SK-N-SH (cell line): ENCODE measurements around the gene SP2. TPM values are rescaled to one million over a fixed set of nuclear protein-coding genes. Genes with fewer than 3 reads are reported as not detected.

ENCODE experiments used
- CTCF ChIA-PET: fragments of 300-600, 350-600 bp; formaldehyde crosslinking; extraction: SDS; loops from one replicate; lab custom pipeline; 2021; lab: Yijun Ruan, JAX
- POLR2A ChIA-PET: fragments of 350-600 bp; sonication (Branson Sonifier 250); formaldehyde crosslinking; extraction: SDS; loops from one replicate; lab custom pipeline; 2020; ENCODE audit warnings: antibody characterized with exemption, inconsistent platforms; lab: Yijun Ruan, JAX
- DNase-seq: peaks from one replicate; pipeline ENCODE4 v3.0.0; 2012
- H2AFZ ChIP-seq: fragments of 200-600 bp; sonication (generic); 2 replicates; pipeline ENCODE4 v1.8.1; 2016; ENCODE audit warnings: antibody characterized with exemption, mild to moderate bottlenecking, low read depth
- H3F3A ChIP-seq: fragments of 200-600 bp; sonication (generic); replicated peaks from 2 replicates; pipeline ENCODE3; 2016; ENCODE audit warnings: antibody characterized with exemption, mild to moderate bottlenecking; ENCODE audit not compliant: insufficient read depth
- H3K27ac ChIP-seq, 2 experiments: fragments of 200-500 bp in 1 of 2; fragments of 200-600 bp in 1 of 2; sonication (Bioruptor generic) in 1 of 2; sonication (generic), shearing (Covaris generic) in 1 of 2; 2 replicates each; pipeline versions ENCODE4 v1.5.1 to v1.6.1; 2014 to 2016; ENCODE audit warnings: low read depth in 2 of 2, inconsistent platforms in 1 of 2, low read length in 1 of 2, mild to moderate bottlenecking in 1 of 2, mixed read lengths in 1 of 2
- H3K27me3 ChIP-seq: fragments of 200-600 bp; sonication (generic), shearing (Covaris generic); 2 replicates; pipeline ENCODE4 v1.6.1; 2016; ENCODE audit warnings: mixed run types; ENCODE audit not compliant: insufficient read depth
- H3K36me3 ChIP-seq, 2 experiments: fragments of 200-500 bp in 1 of 2; fragments of 200-600 bp in 1 of 2; sonication (Bioruptor generic) in 1 of 2; sonication (generic) in 1 of 2; replicated peaks in 1 of 2; 2 replicates each; pipeline versions ENCODE3 to v1.5.1; 2014 to 2016; ENCODE audit warnings: low read length in 1 of 2, mild to moderate bottlenecking in 1 of 2; ENCODE audit not compliant: insufficient read depth in 2 of 2, control insufficient read depth in 1 of 2
- H3K4me1 ChIP-seq, 2 experiments: fragments of 200-500 bp in 1 of 2; fragments of 200-600 bp in 1 of 2; sonication (Bioruptor generic) in 1 of 2; sonication (generic), shearing (Covaris generic) in 1 of 2; 2 replicates each; pipeline versions ENCODE4 v1.5.1 to v1.6.1; 2014 to 2016; ENCODE audit warnings: low read depth in 1 of 2, low read length in 1 of 2, mixed run types in 1 of 2; ENCODE audit not compliant: insufficient read depth in 2 of 2, control insufficient read depth in 1 of 2
- H3K4me2 ChIP-seq: fragments of 200-600 bp; sonication (generic), shearing (Covaris generic); 2 replicates; pipeline ENCODE4 v1.6.1; 2017; ENCODE audit warnings: mixed run types
- H3K4me3 ChIP-seq, 2 experiments: fragments of 200-500 bp in 1 of 2; fragments of 200-600 bp in 1 of 2; sonication (Bioruptor generic) in 1 of 2; sonication (generic), shearing (Covaris generic) in 1 of 2; 2 replicates each; pipeline versions ENCODE4 v1.5.1 to v1.8.1; 2014 to 2016; ENCODE audit warnings: low read depth in 2 of 2, inconsistent platforms in 1 of 2, low read length in 1 of 2, mild to moderate bottlenecking in 1 of 2, mixed read lengths in 1 of 2, moderate library complexity in 1 of 2
- H3K79me2 ChIP-seq: fragments of 200-600 bp; sonication (generic); 2 replicates; pipeline ENCODE4 v1.8.1; 2017; ENCODE audit warnings: mild to moderate bottlenecking; ENCODE audit not compliant: insufficient read depth
- H3K9ac ChIP-seq: fragments of 200-600 bp; sonication (generic); 2 replicates; pipeline ENCODE4 v1.6.1; 2017; ENCODE audit warnings: mixed run types
- H3K9me2 ChIP-seq: fragments of 200-600 bp; sonication (generic); 2 replicates; pipeline ENCODE4 v1.6.1; 2017; ENCODE audit warnings: mixed run types
- H3K9me3 ChIP-seq: fragments of 200-600 bp; sonication (generic); 2 replicates; pipeline ENCODE4 v1.6.1; 2017; ENCODE audit warnings: mixed run types, mild to moderate bottlenecking, moderate library complexity
- H4K20me1 ChIP-seq: fragments of 200-600 bp; sonication (generic); 2 replicates; pipeline ENCODE4 v1.6.1; 2017; ENCODE audit warnings: mild to moderate bottlenecking, mixed run types; ENCODE audit not compliant: insufficient read depth
- CTCF ChIP-seq: fragments of 200-600 bp; sonication (generic); IDR thresholded peaks from 2 replicates; pipeline ENCODE4 v1.6.1; 2017; ENCODE audit warnings: antibody characterized with exemption, mild to moderate bottlenecking, moderate library complexity
- ELF1 ChIP-seq: IDR thresholded peaks from 2 replicates; pipeline ENCODE4 v1.4.0; 2012
- EP300 ChIP-seq, 2 experiments: IDR thresholded peaks; 2 replicates each; pipeline versions ENCODE4 v1.4.0 to v1.6.1; 2012; ENCODE audit warnings: borderline replicate concordance in 1 of 2, low read depth in 1 of 2, low read length in 1 of 2
- EZH2phosphoT487 ChIP-seq: fragments of 200-600 bp; sonication (generic); IDR thresholded peaks from 2 replicates; pipeline ENCODE4 v1.6.1; 2017; ENCODE audit warnings: low read depth, mixed run types, mild to moderate bottlenecking, antibody characterized with exemption, moderate library complexity, borderline replicate concordance
- FOSL2 ChIP-seq: IDR thresholded peaks from 2 replicates; pipeline ENCODE4 v1.4.0; 2012; ENCODE audit warnings: low read depth, mild to moderate bottlenecking, moderate library complexity, borderline replicate concordance
- FOXJ3 ChIP-seq: sonication (generic); formaldehyde crosslinking; IDR thresholded peaks from 2 replicates; pipeline ENCODE4 v1.5.1; 2020; ENCODE audit warnings: mild to moderate bottlenecking, missing genetic modification reagents
- FOXM1 ChIP-seq: IDR thresholded peaks from 2 replicates; pipeline ENCODE4 v1.4.0; 2012; ENCODE audit warnings: low read depth, mild to moderate bottlenecking
- GABPA ChIP-seq: IDR thresholded peaks from 2 replicates; pipeline ENCODE4 v1.4.0; 2012; ENCODE audit warnings: low read depth, mild to moderate bottlenecking
- GATA2 ChIP-seq: sonication (generic); formaldehyde crosslinking; IDR thresholded peaks from 2 replicates; pipeline ENCODE4 v1.5.0; 2020; ENCODE audit warnings: mild to moderate bottlenecking, missing genetic modification reagents
- IRF3 ChIP-seq: fragments of 150-350 bp; IDR thresholded peaks from 2 replicates; pipeline ENCODE4 v1.6.1; 2016; ENCODE audit warnings: mild to moderate bottlenecking, low read depth, low read length
- JUND ChIP-seq: IDR thresholded peaks from 2 replicates; pipeline ENCODE4 v1.4.0; 2012
- MAX ChIP-seq: IDR thresholded peaks from 2 replicates; pipeline ENCODE4 v1.4.0; 2012; ENCODE audit warnings: low read depth
- MEF2A ChIP-seq: IDR thresholded peaks from 2 replicates; pipeline ENCODE4 v1.4.0; 2012; ENCODE audit warnings: low read depth, borderline replicate concordance
- MXI1 ChIP-seq: IDR thresholded peaks from 2 replicates; pipeline ENCODE4 v1.6.1; 2012; ENCODE audit warnings: mild to moderate bottlenecking, low read depth, low read length, improper control_type of control experiment
- NRF1 ChIP-seq: IDR thresholded peaks from 2 replicates; pipeline ENCODE4 v1.6.1; 2012; ENCODE audit warnings: low read depth, mild to moderate bottlenecking, low read length
- PBX3 ChIP-seq: IDR thresholded peaks from 2 replicates; pipeline ENCODE4; 2012
- POLR2AphosphoS5 ChIP-seq: IDR thresholded peaks from 2 replicates; pipeline ENCODE4 v1.6.1; 2012; ENCODE audit warnings: low read depth, low read length
- RAD21 ChIP-seq: IDR thresholded peaks from 2 replicates; pipeline ENCODE4 v1.6.1; 2012; ENCODE audit warnings: mild to moderate bottlenecking, low read length
- RCOR1 ChIP-seq: fragments of 150-350 bp; IDR thresholded peaks from 2 replicates; pipeline ENCODE4 v1.6.1; 2017; ENCODE audit warnings: antibody characterized with exemption, low read length
- RFX5 ChIP-seq: IDR thresholded peaks from 2 replicates; pipeline ENCODE4 v1.6.1; 2012; ENCODE audit warnings: mild to moderate bottlenecking, improper control_type of control experiment, low read length
- RXRA ChIP-seq: IDR thresholded peaks from 2 replicates; pipeline ENCODE4 v1.4.0; 2012; ENCODE audit warnings: low read depth, mild to moderate bottlenecking, borderline replicate concordance
- SIN3A ChIP-seq: IDR thresholded peaks from 2 replicates; pipeline ENCODE4 v1.6.1; 2012; ENCODE audit warnings: low read depth, mild to moderate bottlenecking, low read length, moderate library complexity, borderline replicate concordance
- SMC3 ChIP-seq: IDR thresholded peaks from 2 replicates; pipeline ENCODE4 v1.6.1; 2012; ENCODE audit warnings: low read depth, low read length, improper control_type of control experiment
- TEAD4 ChIP-seq: IDR thresholded peaks from 2 replicates; pipeline ENCODE4 v1.4.0; 2012; ENCODE audit warnings: mild to moderate bottlenecking, borderline replicate concordance; ENCODE audit not compliant: insufficient read depth
- USF1 ChIP-seq: IDR thresholded peaks from 2 replicates; pipeline ENCODE4 v1.4.0; 2012; ENCODE audit warnings: low read depth, borderline replicate concordance
- USF2 ChIP-seq: fragments of 150-350 bp; IDR thresholded peaks from 2 replicates; pipeline ENCODE4 v1.6.1; 2017; ENCODE audit warnings: antibody characterized with exemption, low read length, low read depth, borderline replicate concordance
- YY1 ChIP-seq: IDR thresholded peaks from 2 replicates; pipeline ENCODE4 v1.4.0; 2012; ENCODE audit warnings: low read depth, mild to moderate bottlenecking
- WGBS: methylation state at CpG from one replicate; pipeline ENCODE4 v1.1.6; 2017; ENCODE audit warnings: low lambda C conversion rate; 5-methylcytosine and 5-hydroxymethylcytosine counted together
- polyA plus RNA-seq, 3 experiments: library from polyadenylated mRNA; depleted of rRNA; stranded (reverse); fragments of >200 nt; gene quantifications; 2 replicates each; pipeline ENCODE4 v1.2.3, GENCODE V29; 2012

The SP2 gene
- polyA plus RNA-seq, 1 of the 3 experiments (the other 2 are of a cell fraction) = 16.7 TPM

GRCh38 chr17:47946929-47947397 is 50.9 kb downstream of the SP2 start:
- Histone ChIP-seq H3K79me2 (peaks cover 11% of the 10 kb centered on the region; the same call in 1 of the 2 replicates), H2AFZ (no peak overlapping the region), H3K4me2 (no peak overlapping the region), H3K9me2 (no peaks in the 10 kb centered on the region), H3K36me3 (peaks cover 3 to 34% of the 10 kb centered on the region in 2 experiments), H3K27ac (peak overlapping the region in 1 of 2 experiments; percentile 7; a peak in 1 of 4 replicates), H3F3A (peaks cover 14% of the 10 kb centered on the region), H3K4me3 (no peak overlapping the region; a peak in 1 of 4 replicates), H3K4me1 (peaks cover 11 to 16% of the 10 kb centered on the region in 2 experiments), H3K9ac (no peak overlapping the region), H4K20me1 (no peaks in the 10 kb centered on the region), H3K9me3 (no peaks in the 10 kb centered on the region), H3K27me3 (no peaks in the 10 kb centered on the region)
- POLR2A ChIA-PET = interaction anchor here (0.5 to 1.8 kb wide), 2 partner anchors 9 to 24 kb away, joined by 3 to 8 read pairs; partner anchors contain the start of gene CDK5RAP3
- DNase-seq = peak; percentile 86
- CTCF ChIA-PET = interaction anchor here (0.6 to 41.6 kb wide), 37 partner anchors 9 to 1487 kb away, joined by 3 to 1216 read pairs (median 4); partner anchors contain the start of genes CBX1, CDK5RAP3, LRRC46 and MRPL10
- WGBS = 11% methylated on average over 2 of the region's 2 CpGs
- peak; percentile 13; the same call in 1 of the 2 replicates for TF ChIP-seq POLR2AphosphoS5
- no peak for TF ChIP-seq FOXJ3 (CRISPR knock-in tag)
- TF ChIP-seq YY1 = no peak
- TF ChIP-seq GATA2 = no peak
- peak; percentile 93 for TF ChIP-seq PBX3
- TF ChIP-seq MXI1 = peak; percentile 92
- no peak for TF ChIP-seq EZH2phosphoT487
- TF ChIP-seq NRF1 = no peak
- TF ChIP-seq RCOR1 = no peak
- TF ChIP-seq RAD21 = peak; percentile 50
- peak; percentile 84; the same call in 1 of the 2 replicates for TF ChIP-seq SIN3A
- TF ChIP-seq EP300 (IDR thresholded peaks at IDR 0.05; ENCODE audit: borderline replicate concordance in 1 of 2, low read depth in 1 of 2, low read length in 1 of 2) = no peak; a peak in 1 of 4 replicates
- peak; percentile 99 for TF ChIP-seq CTCF
- no peak for TF ChIP-seq GABPA
- TF ChIP-seq RXRA = no peak
- no peak for TF ChIP-seq ELF1
- TF ChIP-seq FOXM1 = 0 out of 2 replicates have a peak, but pooled peaks have one; percentile 34
- TF ChIP-seq SMC3 = peak; percentile 37
- no peak for TF ChIP-seq TEAD4
- no peak for TF ChIP-seq IRF3
- peak; percentile 54; the same call in 1 of the 2 replicates for TF ChIP-seq USF1
- TF ChIP-seq MEF2A = no peak
- no peak for TF ChIP-seq USF2
- TF ChIP-seq FOSL2 = peak; percentile 77
- 0 out of 2 replicates have a peak, but pooled peaks have one; percentile 48 for TF ChIP-seq RFX5
- peak; percentile 61 for TF ChIP-seq MAX
- peak; percentile 66; the same call in 1 of the 2 replicates for TF ChIP-seq JUND
